Measurements from ENCODE around the gene CDH11. TPM values are rescaled to one million over a fixed set of nuclear protein-coding genes. Genes with fewer than 3 reads are reported as not detected.

CDH11 gene
- total RNA-seq, result 10 to 100 TPM; 12.4 to 60.8 (median 37.3) TPM

GRCh38 chr16:65121870-65122723 lies at the start of gene CDH11:
Gene CDH11, minus strand, starts transcription at chr16:65122063. Its CDS starts 117,194 bp downstream, at chr16:65004869.
- TF ChIP-seq CTCF (IDR thresholded peaks at IDR 0.05; ENCODE audit: low read depth), result no peak

- no peak for TF ChIP-seq CTCF (IDR thresholded peaks at IDR 0.05; ENCODE audit: low read depth)
Measured at GRCh38 chr16:65154321-65154720, 32.5 kb upstream of the CDH11 start.

- no peak for TF ChIP-seq CTCF (IDR thresholded peaks at IDR 0.05; ENCODE audit: low read depth)
Measured at GRCh38 chr16:65153365-65154105, 31.7 kb upstream of the CDH11 start.

GRCh38 chr16:65148804-65149203 lies 26.9 kb upstream of the CDH11 start:
- TF ChIP-seq CTCF (IDR thresholded peaks at IDR 0.05; ENCODE audit: low read depth), result no peak

- no peak for TF ChIP-seq CTCF (IDR thresholded peaks at IDR 0.05; ENCODE audit: low read depth)
Measured at GRCh38 chr16:65142276-65142675, 20.4 kb upstream of the CDH11 start.

- no peak for TF ChIP-seq CTCF (IDR thresholded peaks at IDR 0.05; ENCODE audit: low read depth)
Measured at GRCh38 chr16:65136681-65137080, 14.8 kb upstream of the CDH11 start.
